HFFc6 (cell line): ENCODE measurements around the gene NTN1. TPM values are rescaled to one million over a fixed set of nuclear protein-coding genes. Genes with fewer than 3 reads are reported as not detected.

Source experiments
- DNase-seq: peaks from one replicate; pipeline ENCODE4 v3.0.0-alpha.2; 2018
- H3K27ac Mint-ChIP-seq: 2 replicates; pipeline ENCODE4 v1.8.0; 2020; ENCODE audit warnings: mild to moderate bottlenecking, mixed read lengths
- H3K27me3 Mint-ChIP-seq: 2 replicates; pipeline ENCODE4 v1.8.0; 2021; ENCODE audit warnings: mild to moderate bottlenecking, moderate library complexity, mixed read lengths; ENCODE audit not compliant: insufficient read depth
- H3K36me3 Mint-ChIP-seq: 2 replicates; pipeline ENCODE4 v1.8.0; 2021; ENCODE audit warnings: low read depth, mixed read lengths
- H3K4me1 Mint-ChIP-seq: 2 replicates; pipeline ENCODE4 v1.8.0; 2020; ENCODE audit warnings: low read depth, mixed read lengths
- H3K4me3 Mint-ChIP-seq: 2 replicates; pipeline ENCODE4 v1.8.0; 2020; ENCODE audit warnings: mild to moderate bottlenecking, moderate library complexity, mixed read lengths
- H3K9me3 Mint-ChIP-seq: 2 replicates; pipeline ENCODE4 v1.8.0; 2020; ENCODE audit warnings: mild to moderate bottlenecking, mixed read lengths
- total RNA-seq, 6 experiments: library from RNA; stranded (reverse); fragmentation: NEBNext Ultra II Directional; extraction: Animal tissue kit (Norgen Biotek cat#: 25700); gene quantifications; 2 replicates in 1 of 6; 3 replicates in 5 of 6; pipeline ENCODE4 v1.2.3, GENCODE V29; 2021
- TF ChIP-seq, protein P1 (sequence below): fragments of 200-600 bp; sonication (generic); IDR thresholded peaks from 2 replicates; pipeline ENCODE4 v1.5.0; 2021; ENCODE audit warnings: antibody characterized with exemption, mild to moderate bottlenecking

NTN1 gene
- total RNA-seq, 6 experiments from 2014 or later = not detected

DNA sequence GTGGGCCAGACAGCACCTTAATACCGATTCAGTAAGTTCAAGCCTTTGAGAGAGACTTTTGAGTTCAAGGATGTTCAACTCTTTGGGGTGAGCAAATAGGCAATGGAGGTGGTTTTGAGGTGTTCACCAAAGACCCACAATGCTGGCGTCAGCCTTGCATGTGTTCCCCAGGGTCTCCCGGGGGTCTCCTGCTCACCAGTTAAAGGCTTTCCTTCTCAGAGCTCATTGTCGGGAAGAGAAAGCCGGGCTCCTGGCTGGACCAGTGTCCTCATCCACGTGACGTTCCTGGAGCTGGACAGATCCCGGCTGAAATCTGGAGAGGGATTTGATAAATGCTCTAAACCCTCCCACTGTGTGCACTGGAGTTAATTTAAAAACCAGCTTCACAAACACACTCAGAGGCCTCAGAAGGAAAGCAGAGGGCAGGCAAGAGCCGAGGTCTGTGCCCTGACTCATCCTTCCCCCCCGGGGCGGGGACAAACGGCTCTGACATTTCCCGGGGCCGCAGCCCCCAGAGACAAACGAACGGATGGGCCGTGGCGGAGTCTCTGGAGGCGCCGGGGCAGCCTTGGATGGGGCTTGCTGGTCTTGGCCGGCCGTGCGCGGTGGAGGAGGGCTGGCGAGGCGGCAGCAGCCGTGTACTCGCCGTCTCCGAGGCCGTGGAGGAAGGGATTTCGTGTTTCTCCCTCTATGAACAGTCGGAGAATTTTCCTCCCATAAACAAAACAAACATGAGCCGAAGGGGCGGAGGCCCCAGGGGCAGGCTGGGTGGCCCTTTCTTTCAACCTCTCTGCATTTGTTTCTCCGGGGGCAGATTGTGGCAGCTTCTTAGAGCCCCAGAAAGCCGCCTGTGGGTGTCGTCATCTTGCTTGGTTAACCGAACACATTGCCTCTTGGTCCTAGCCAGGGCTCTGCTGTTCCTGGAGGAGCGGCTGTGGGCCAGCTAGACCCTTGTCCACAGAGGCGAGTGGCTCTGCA lies 94.2 kb downstream of the NTN1 start:
- peak overlapping the region; percentile 72 for H3K4me3 Mint-ChIP-seq
- peak; percentile 11 for DNase-seq
- TF ChIP-seq, protein P1, sequence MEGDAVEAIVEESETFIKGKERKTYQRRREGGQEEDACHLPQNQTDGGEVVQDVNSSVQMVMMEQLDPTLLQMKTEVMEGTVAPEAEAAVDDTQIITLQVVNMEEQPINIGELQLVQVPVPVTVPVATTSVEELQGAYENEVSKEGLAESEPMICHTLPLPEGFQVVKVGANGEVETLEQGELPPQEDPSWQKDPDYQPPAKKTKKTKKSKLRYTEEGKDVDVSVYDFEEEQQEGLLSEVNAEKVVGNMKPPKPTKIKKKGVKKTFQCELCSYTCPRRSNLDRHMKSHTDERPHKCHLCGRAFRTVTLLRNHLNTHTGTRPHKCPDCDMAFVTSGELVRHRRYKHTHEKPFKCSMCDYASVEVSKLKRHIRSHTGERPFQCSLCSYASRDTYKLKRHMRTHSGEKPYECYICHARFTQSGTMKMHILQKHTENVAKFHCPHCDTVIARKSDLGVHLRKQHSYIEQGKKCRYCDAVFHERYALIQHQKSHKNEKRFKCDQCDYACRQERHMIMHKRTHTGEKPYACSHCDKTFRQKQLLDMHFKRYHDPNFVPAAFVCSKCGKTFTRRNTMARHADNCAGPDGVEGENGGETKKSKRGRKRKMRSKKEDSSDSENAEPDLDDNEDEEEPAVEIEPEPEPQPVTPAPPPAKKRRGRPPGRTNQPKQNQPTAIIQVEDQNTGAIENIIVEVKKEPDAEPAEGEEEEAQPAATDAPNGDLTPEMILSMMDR = no peak

DNA sequence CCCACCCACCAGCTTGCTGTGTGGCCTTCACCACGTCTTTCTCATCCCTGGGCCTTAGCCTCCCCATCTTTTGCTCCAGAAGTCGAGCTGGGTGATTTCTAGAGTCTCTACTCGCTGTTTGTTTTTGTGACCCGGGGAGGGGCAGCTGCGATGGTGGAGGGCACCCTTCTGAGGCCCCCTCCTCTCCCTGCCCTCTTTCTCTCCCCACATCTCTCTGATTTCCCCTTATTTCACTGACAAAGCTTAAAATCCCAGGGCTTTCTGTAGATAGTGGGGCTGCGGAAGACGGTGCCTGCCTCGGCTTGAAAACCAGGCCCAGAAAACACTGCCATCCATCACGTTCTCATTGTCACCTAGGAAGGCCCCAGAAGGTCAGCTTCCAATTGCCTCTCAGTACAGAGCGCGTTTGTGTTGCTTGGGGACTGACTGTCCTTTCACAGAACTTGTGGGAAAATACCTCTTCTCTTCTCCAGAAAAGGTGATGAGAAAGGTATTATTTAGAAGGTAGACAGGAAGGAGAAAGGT lies 95.1 kb downstream of the NTN1 start:
- H3K4me3 Mint-ChIP-seq = no peak overlapping the region
- H3K27me3 Mint-ChIP-seq = peaks cover 7% of the 10 kb centered on the region
- no peaks in the 10 kb centered on the region for H3K36me3 Mint-ChIP-seq
- TF ChIP-seq, protein P1 = no peak
- no peaks in the 10 kb centered on the region for H3K4me1 Mint-ChIP-seq
- peaks cover 21% of the 10 kb centered on the region for H3K9me3 Mint-ChIP-seq
- no peak overlapping the region for H3K27ac Mint-ChIP-seq
- no peak for DNase-seq

More for the DNA sequence above, 94.2 kb downstream of the NTN1 start:
- Mint-ChIP-seq H3K27me3 (peaks cover 10% of the 10 kb centered on the region; the same call in 1 of the 2 replicates), H3K36me3 (no peaks in the 10 kb centered on the region), H3K27ac (no peak overlapping the region), H3K9me3 (peaks cover 12% of the 10 kb centered on the region), H3K4me1 (no peaks in the 10 kb centered on the region)

DNA sequence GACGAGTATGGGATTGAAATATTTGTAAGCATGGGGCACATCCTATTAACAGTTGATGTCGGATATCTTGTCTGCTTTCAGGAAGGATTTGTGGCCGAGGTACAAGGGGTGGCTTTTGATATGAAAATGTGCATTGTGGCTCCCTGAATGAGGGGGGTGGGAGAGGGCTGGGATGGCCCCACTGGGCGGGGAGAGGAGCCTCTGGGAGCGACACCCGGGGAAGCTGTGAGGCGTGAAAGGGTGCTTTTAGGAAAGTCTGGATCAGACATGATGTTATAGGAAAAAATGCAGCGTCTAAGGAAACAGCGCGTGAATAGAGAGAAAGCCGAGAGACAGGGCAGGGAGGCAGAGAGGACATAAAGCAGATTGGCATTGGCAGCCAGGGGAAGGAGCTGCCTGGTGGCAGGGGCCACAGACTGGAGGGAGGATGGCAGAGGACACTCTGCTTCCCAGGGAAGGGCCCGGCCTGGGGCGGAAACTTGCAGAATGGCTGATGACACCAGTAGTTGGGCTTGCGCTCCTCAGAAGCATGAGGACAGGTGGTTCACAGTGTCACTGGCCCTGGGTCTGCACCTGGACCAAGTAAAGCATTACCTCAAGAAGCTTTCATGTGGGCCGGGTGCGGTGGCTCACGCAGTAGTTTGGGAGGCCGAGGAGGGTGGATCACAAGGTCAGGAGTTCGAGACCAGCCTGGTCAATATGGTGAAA lies 95.7 kb downstream of the NTN1 start:
- no peak overlapping the region for H3K4me3 Mint-ChIP-seq
- TF ChIP-seq, protein P1 = no peak
- peaks cover 7% of the 10 kb centered on the region for H3K27me3 Mint-ChIP-seq
- DNase-seq = no peak
- H3K36me3 Mint-ChIP-seq = no peaks in the 10 kb centered on the region
- no peak overlapping the region for H3K27ac Mint-ChIP-seq
- peaks cover 26% of the 10 kb centered on the region for H3K9me3 Mint-ChIP-seq
- no peaks in the 10 kb centered on the region for H3K4me1 Mint-ChIP-seq

DNA sequence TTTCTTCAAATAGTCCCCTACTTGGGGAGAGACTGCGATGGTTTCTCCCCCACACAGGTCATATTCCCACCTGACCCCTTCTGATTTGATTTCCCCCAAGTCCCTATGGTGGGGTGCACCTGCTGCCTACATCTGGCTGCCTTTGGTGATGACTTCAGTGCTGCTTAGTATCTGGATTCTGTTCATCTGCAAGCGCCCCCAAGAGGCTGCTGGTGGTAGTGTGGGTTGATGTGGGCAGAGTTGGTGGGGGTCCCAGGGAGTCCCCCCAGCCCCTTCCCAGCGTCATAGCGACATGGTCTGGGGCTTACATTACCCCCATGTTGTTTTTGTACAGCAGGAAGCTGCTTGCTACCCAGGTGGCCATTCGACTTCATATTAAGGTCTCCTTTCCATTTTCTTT lies 99.2 kb downstream of the NTN1 start:
- H3K27me3 Mint-ChIP-seq = peaks cover 7% of the 10 kb centered on the region
- no peak for DNase-seq

DNA sequence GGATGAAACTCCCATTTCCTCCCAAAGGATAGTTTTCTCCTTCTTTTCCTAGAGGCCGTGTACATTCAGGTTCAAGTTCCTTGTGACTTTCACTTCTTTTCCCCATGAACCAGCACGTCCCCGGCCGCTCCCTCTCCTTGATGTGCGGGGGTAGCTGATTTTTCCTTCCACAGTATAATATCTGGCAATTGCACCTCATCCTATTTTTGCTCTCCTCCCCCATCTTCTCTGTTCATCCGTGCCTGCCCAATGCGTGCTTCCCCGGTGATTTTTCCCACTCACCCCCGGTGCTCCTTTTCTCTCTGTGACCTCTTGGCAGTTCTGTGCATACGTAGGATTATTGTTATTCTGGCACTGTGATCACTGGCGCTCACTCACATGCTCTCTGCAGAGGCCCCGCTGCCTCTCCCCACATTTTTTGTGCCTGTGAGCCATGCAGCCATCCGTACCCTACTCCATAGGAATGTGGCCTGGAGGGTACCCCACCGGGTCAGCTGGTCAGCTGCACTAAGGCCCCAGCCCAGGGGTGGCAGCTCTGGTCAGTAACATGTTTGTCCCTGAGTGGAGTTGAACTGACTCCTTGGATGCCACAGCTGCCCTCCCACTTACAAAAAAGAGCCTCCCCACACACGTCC lies 100.0 kb downstream of the NTN1 start:
- Mint-ChIP-seq H3K4me1 (no peaks in the 10 kb centered on the region), H3K27me3 (peaks cover 10% of the 10 kb centered on the region), H3K27ac (no peak overlapping the region), H3K36me3 (no peaks in the 10 kb centered on the region), H3K4me3 (no peak overlapping the region), H3K9me3 (peaks cover 39% of the 10 kb centered on the region)
- DNase-seq = no peak
- TF ChIP-seq, protein P1 = no peak

More for the DNA sequence above, 99.2 kb downstream of the NTN1 start:
- Mint-ChIP-seq H3K27ac (no peak overlapping the region), H3K9me3 (peaks cover 31% of the 10 kb centered on the region), H3K36me3 (no peaks in the 10 kb centered on the region), H3K4me1 (no peaks in the 10 kb centered on the region), H3K4me3 (no peak overlapping the region)
- TF ChIP-seq, protein P1 = no peak
